ENCODE results near the gene CHRNA7.
"Not testable (repeated sequence)": the region's sequence is repeated elsewhere in the genome, so short reads cannot be mapped to it uniquely, and the experiment has no call there.

The CHRNA7 gene

DNA sequence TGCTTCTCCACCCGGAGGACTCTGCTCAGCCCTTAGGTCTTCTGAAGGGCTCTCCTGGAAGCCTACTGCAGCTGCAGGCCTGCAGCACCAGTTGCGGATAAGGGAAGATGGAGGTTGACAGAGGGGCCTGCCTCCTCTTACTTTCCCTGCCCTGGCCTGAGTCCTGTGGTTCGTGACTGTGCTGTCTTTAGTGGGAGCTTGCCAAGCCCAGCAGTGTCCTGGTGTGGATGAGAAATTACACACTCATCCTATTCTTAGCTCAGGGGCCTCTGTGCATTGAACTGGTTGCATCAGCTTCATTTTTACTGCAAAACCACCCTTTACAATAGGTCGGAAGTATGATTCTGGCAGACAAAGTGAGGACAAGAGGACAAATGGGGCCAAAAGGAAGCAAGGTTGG, 163.5 kb downstream of the CHRNA7 start:
- DNase-seq (ENCODE audit: low read depth in 2 of 2), result not testable (repeated sequence)

DNA sequence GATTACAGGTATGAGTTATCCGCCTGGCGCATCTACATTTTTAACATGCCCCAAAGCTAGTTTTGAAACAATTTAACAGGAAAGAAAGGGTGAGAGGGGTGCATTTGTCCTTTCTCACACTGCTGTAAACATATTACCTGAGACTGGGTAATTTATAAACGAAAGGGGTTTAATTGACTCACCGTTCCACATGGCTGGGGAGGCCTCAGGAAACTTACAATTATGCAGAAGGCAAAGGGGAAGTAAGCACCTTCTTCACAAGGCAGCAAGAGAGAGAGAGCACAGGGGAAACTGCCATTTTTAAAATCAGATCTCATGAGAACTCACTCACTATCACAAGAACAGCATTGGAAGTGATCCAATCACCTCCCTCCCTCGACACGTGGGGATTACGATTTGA, 165.9 kb downstream of the CHRNA7 start:
- not testable (repeated sequence) for DNase-seq (ENCODE audit: low read depth in 2 of 2)

DNA sequence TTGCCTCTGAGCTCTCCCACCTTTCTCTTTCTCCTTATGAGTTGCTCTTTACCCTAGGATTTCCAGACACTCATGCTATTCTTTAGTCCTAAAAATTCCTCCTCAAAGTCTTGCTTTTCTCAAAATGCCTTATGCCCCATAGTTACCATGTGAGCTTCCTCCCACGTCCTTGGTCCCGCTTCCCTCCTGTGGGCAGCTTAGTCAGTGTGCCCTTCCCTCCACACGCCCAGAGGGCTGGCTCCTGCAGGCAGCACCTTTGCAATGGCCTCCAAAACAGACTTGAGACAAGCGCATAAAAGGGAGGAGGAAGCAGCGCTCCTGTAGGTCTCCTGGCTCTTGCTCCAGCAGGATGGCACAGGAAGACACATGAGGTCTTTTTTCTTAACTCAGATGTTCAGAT, 168.6 kb downstream of the CHRNA7 start:
- DNase-seq (ENCODE audit: low read depth in 2 of 2), result not testable (repeated sequence)

DNA sequence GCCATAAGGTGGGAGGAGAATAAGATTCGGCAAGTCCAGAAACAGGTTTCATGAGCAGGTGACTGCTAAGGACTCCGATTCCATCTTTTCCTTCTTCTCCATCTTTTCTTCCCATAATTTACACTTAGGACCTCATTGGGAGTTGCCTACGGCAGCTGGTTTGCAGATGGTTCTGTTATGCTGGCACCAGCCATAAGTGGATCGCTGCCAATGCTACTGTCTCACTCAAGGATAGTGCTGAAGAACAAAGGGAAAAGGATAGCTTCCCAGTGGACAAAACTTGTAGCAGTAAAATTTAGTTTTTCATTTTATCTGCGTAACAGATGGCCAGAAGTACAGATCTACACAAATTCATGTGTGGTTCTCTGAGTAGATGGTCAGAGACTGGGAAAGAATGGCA, 178.8 kb downstream of the CHRNA7 start:
- not testable (repeated sequence) for DNase-seq (ENCODE audit: low read depth in 2 of 2)

DNA sequence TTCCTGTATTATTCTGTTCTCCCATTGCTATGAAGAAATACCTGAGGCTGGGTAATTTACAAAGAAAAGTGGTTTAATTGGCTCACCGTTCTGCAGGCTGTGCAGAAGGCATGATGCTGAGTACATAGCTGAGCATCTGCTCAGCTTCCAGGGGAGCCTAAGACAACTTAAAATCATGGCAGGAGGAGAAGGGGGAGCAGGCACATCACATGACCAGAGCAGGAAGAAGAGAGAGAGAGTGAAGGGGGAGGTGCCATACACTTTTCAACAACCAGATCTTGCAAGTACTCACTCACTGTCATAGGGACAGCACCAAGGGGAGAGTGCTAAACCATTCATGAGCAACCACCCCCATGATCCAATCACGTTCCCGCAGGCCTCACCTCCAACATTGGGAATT, 188.4 kb downstream of the CHRNA7 start:
- DNase-seq (ENCODE audit: low read depth in 2 of 2), result no peak
